ENCODE measurements around the gene GRID1.

GRID1 gene

GRCh38 chr10:86045896-86046295, 320.7 kb downstream of the GRID1 start:
- no peak overlapping the region for H3K4me3 ChIP-seq (replicated peaks in 1 of 2; ENCODE audit: low read depth in 2 of 2, low read length in 2 of 2)
- DNase-seq (ENCODE audit: low read depth in 2 of 2), result no peak
- no peak for TF ChIP-seq CTCF (IDR thresholded peaks at IDR 0.05; ENCODE audit: low read depth, low read length)

- no peak overlapping the region for H3K4me3 ChIP-seq (replicated peaks in 1 of 2; ENCODE audit: low read depth in 2 of 2, low read length in 2 of 2)
- no peak for TF ChIP-seq CTCF (IDR thresholded peaks at IDR 0.05; ENCODE audit: low read depth, low read length)
- DNase-seq (ENCODE audit: low read depth in 2 of 2), result no peak
These were observed 322.6 kb downstream of the GRID1 start for GRCh38 chr10:86044029-86044428.

GRCh38 chr10:86043236-86043635, 323.4 kb downstream of the GRID1 start:
- no peak overlapping the region for H3K4me3 ChIP-seq (replicated peaks in 1 of 2; ENCODE audit: low read depth in 2 of 2, low read length in 2 of 2)
- no peak for TF ChIP-seq CTCF (IDR thresholded peaks at IDR 0.05; ENCODE audit: low read depth, low read length)
- DNase-seq (ENCODE audit: low read depth in 2 of 2), result no peak

GRCh38 chr10:86042161-86042560, 324.4 kb downstream of the GRID1 start:
- H3K4me3 ChIP-seq (replicated peaks in 1 of 2; ENCODE audit: low read depth in 2 of 2, low read length in 2 of 2), result no peak overlapping the region
- no peak for TF ChIP-seq CTCF (IDR thresholded peaks at IDR 0.05; ENCODE audit: low read depth, low read length)
- DNase-seq (ENCODE audit: low read depth in 2 of 2), result no peak

- TF ChIP-seq CTCF (IDR thresholded peaks at IDR 0.05; ENCODE audit: low read depth, low read length), result no peak
- no peak overlapping the region for H3K4me3 ChIP-seq (replicated peaks in 1 of 2; ENCODE audit: low read depth in 2 of 2, low read length in 2 of 2)
- DNase-seq (ENCODE audit: low read depth in 2 of 2), result no peak
These were observed 325.5 kb downstream of the GRID1 start for GRCh38 chr10:86041116-86041515.

GRCh38 chr10:86038371-86038770, 328.2 kb downstream of the GRID1 start:
- no peak for TF ChIP-seq CTCF (IDR thresholded peaks at IDR 0.05; ENCODE audit: low read depth, low read length)
- H3K4me3 ChIP-seq (replicated peaks in 1 of 2; ENCODE audit: low read depth in 2 of 2, low read length in 2 of 2), result no peak overlapping the region
- DNase-seq (ENCODE audit: low read depth in 2 of 2), result no peak

GRCh38 chr10:86037096-86037495, 329.5 kb downstream of the GRID1 start:
- no peak overlapping the region for H3K4me3 ChIP-seq (replicated peaks in 1 of 2; ENCODE audit: low read depth in 2 of 2, low read length in 2 of 2)
- no peak for TF ChIP-seq CTCF (IDR thresholded peaks at IDR 0.05; ENCODE audit: low read depth, low read length)
- no peak for DNase-seq (ENCODE audit: low read depth in 2 of 2)
